ENCODE data around the gene PCBP3.
A peak's percentile ranks its signal among the peaks of the same experiment; 100 is the strongest.

The PCBP3 gene

DNA sequence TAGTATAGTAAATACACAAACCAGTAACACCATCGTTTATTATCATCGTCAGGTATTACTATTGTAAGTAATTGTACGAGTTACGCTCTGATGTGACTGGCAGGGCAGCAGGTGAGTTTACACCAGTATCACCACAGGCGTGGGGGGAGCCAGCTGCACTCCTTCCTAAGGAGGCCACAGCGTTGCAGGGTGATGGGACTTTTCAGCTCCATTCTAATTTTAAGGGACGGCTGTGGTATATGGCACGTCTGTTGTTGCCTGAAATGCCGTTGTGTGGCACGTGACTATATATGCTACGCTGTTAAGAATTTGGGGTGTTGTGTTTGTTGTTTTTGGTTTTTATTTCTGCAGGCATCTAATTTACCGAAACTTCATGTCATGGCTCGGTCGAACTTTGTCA lies 173.3 kb downstream of the PCBP3 start:
- no peak for DNase-seq

GRCh38 chr21:45817345-45817744 lies 173.8 kb downstream of the PCBP3 start:
- no peak for DNase-seq

DNA sequence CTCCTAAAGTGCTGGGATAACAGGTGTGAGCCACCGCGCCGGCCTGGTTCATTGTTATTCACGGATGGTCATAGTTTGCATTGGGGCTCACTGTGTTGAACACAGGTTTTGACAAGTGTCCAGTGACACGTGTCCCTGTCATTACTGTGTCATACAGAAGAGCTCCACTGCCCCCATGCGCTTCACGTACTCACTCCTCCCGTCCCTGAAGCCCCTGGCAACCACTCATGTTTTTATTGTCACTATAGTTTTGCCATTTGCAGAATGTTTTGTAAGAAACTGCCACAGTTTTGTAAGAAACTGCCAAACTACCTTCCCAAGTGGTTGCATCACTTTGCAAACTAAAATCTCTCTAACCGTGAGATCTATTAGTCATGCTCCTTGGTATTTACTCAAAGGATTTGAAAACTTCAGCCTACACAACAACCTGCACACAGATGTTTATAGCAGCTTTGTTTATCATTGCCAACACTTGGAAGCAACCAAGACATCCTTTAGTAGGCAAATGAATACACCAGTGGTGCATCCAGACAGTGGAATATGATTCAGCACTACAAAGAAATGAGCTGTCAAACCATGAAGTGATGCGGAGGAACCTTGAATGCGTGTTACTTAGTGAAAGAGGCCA lies 174.9 kb downstream of the PCBP3 start:
- DNase-seq, result no peak

- peak; percentile 7 to 56 (median 44) for DNase-seq
Measured at GRCh38 chr21:45818904-45819285, 175.4 kb downstream of the PCBP3 start.

GRCh38 chr21:45819478-45820170 lies 176.1 kb downstream of the PCBP3 start:
- no peak for DNase-seq

DNA sequence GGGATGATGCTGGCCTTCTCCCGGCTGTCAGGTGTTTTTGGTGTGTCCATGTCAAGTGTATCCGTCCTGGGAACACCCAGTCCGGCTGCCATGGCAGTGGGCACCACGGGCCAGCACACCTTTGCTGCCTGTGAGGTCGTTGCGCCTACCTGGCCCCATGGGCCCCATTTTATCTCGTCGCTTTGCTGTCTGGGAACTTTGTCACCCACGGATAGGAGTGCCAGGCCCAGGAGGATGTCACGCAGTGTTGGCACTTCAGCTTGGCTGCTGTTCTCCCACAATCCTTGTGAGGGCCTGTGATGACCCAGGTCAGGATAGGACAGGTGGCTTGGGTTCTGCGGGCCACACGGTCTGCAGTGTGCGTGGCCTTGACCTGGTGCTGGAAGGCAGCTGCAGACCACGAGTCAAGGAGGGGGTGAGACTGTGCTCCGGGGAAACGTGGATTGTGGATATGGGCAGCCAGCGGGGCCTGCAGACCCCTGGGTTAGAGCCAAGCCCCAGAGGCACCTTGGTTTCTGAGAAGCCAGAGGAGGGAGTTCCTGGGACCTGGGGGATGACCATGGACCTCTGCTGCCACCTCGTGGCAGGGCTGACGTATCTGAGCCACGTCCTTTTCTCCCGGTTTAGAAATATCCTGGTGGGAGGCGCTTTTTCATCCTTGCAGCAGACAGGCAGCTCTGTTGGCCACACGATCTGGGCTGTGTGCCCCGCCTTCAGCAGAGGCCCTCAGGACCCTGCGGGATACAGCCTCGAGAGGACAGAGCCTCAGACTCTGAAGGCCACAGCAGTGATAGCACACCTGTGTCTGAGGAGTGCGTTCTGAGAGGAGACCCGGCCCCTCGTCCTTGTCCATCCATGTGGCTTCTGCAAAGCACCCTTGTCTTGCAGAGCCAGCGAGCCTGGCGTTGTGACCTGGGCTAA lies 176.9 kb downstream of the PCBP3 start:
- peak; percentile 50 to 68 (median 56) for DNase-seq

GRCh38 chr21:45821315-45821962 lies 177.9 kb downstream of the PCBP3 start:
- no peak for DNase-seq

DNA sequence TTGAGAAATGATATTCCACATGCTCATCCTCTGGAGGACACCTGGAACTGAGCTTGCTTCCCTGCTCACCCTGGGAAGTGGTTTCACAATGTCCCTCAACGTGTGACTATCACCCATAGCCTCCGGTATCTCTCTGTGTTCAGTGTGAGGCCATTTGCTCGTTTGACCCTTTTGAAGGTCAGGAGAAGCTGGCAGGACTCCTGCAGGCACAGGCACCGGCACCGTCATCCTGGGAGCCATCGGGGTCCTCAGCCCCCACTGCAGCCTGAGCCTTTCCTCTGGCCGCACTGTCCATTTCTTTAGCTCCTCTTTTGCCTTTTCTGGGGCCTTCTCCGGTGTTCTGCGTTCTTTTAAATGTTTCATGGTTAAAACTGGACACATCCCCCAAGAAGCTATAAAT lies 178.5 kb downstream of the PCBP3 start:
- DNase-seq, result no peak

GRCh38 chr21:45822429-45823099 lies 179.0 kb downstream of the PCBP3 start:
- no peak for DNase-seq

- DNase-seq, result no peak
Measured at GRCh38 chr21:45823100-45823681, 179.7 kb downstream of the PCBP3 start.

GRCh38 chr21:45824546-45825215 lies 181.2 kb downstream of the PCBP3 start:
- no peak for DNase-seq

GRCh38 chr21:45825219-45825618 lies 181.7 kb downstream of the PCBP3 start:
- DNase-seq, result no peak

DNA sequence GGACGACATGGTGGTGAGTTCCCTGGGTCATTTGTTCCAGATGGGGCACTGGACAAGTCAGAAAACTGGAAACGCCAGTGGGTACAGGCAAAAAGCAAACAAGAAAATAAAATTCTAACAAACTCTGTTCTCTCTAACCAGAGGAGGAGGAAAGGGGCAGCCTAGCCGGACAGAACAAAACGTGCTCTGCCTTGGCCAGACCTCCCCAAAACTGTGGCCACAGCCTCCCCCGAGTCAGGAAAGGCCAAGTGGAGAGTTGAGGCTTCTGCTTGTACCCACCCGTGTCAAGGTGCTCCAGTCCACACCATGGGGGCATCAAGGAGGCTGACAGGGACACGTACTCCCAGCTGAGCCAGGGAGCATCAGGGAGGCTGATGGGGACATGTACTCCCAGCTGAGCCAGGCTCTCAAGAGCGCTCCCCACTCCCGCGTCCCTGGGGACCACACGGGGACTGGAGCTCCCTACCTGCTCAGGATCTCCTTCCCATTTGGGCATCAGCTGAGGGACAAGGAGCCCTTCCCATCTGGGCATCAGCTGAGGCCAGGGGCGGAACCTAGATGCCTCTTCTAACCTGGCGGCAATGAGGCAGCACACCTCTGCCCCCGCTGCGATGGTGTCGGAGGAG lies 183.3 kb downstream of the PCBP3 start:
- DNase-seq, result no peak

- DNase-seq, result no peak
Measured at GRCh38 chr21:45827302-45827692, 183.8 kb downstream of the PCBP3 start.

- no peak for DNase-seq
Measured at GRCh38 chr21:45827881-45828579, 184.5 kb downstream of the PCBP3 start.

DNA sequence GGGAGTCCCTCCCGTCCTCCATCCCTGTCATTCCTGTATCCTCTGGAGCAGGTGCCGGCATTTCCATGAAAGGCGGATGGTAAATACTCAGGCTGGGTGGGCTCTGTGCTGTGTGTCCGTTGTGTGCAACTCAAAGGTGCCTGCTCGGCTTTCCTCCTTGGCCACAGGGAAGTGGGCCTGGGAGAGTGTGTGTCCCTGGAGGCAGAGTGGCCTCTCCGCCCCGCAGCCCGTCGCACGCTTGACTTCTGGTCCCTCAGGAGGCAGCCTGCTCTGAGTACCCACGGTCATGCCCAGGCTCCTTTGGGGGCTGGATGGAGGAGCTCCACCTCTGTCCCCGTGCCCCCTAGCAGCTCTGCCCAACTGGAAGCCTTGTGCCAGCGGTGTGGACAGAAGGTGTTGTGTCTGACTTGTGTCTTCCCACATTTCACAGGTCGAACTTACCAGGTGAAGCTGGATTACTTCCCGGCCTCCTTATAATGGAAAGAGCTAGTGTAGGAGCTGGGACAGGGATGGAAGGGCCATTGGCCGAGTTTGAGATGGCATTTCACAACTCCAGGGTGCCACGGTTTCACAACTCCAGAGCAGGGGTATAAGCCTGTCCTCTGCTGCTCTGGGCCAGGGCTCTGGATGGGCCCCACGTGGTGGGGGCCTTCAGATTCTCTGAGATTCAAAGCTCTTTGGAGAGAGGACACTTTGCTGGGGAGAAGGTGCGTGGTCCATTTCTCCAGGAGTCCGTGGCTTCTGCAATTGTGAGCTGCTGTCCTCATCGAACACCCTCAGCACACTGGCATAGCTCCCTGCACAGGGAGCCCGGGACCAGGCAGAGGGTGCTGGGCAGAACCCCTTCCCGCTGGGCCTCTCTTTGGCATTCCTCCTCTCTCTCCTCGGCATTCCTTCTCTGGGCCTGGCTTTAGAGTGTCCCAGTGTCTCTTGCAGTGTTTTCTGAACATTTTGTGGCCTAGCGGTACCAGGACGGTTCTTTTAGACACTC lies 185.3 kb downstream of the PCBP3 start:
- no peak for DNase-seq

DNA sequence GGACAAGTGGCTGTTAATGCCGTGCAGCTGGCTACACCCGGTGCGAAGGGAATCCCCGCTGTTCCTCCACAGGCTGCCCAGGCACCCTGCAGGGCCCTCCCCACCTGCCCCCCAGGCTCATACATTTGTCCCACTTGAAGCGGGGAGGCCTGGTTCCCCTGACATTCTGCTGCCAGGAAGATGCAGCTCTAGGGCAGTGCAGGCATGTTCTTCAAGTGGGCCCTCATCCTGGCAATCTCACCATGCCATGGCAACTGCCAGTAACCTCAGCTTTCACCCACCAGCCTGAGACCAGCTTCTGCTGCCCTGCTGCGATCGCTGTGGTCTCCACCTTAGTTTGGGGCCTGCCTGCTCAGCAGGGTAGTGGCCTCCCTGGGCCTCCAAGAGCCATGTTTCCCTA lies 186.1 kb downstream of the PCBP3 start:
- no peak for DNase-seq

- DNase-seq, result no peak
Measured at GRCh38 chr21:45830221-45830640, 186.7 kb downstream of the PCBP3 start.

- no peak for DNase-seq
Measured at GRCh38 chr21:45830720-45831366, 187.3 kb downstream of the PCBP3 start.
